KG1 (cell line): ENCODE data around the gene RET.

Source experiments
- DNase-seq: peaks from one replicate; lab custom pipeline; 2025; lab: John Stamatoyannopoulos, UW

The RET gene

DNA sequence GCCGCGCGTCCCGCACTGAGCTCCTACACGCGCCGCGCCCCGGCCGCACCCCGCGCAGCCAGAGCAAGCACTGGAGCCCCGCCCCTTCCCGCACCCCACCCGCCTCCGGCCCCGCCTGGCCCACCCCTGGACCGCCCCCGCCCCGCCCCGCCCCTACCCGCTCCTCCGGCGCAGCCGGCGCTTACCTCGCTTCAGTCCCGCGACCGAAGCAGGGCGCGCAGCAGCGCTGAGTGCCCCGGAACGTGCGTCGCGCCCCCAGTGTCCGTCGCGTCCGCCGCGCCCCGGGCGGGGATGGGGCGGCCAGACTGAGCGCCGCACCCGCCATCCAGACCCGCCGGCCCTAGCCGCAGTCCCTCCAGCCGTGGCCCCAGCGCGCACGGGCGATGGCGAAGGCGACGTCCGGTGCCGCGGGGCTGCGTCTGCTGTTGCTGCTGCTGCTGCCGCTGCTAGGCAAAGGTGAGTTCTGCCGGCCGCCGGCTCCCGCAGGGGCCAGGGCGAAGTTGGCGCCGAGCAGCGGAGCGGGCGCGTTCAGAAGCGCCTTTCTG, at the start of gene RET:
TSS of gene RET (plus strand) at position 194 of the 545 bp plus-strand sequence. CDS start at position 384, 190 bp downstream.
- DNase-seq = no peak

DNA sequence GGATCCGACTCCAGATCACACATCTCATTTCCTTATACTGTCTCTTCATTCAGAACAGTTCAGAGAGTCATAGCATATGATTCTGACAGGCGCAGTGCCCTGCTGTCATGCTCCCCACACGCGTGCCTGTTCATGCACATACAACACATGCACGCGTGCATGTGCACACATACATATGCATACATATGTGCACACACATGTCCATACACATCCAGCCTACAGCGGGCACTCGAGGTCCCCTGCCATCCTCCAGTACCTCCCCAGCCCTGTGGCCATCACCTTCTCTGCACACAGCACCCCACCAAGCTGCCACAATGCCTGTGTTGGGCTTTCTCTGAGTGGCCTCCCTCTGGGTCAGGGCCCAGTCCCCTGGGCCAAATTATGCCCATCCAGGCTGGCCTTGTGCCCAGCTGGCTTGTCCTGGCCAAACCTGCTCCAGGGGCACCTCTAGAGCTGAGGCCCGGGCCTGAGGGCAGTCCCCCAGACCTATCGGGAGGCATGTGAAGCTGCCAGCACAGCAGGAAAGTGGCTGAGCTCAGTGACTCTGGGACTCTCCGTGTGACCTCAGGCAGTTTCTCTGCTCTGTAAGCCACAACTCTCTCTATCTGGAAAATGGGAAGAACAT, 49.4 kb upstream of the RET start:
- no peak for DNase-seq

- no peak for DNase-seq
Observed at GRCh38 chr10:43028143-43028542, 48.7 kb upstream of the RET start.

GRCh38 chr10:43029043-43029442, 47.8 kb upstream of the RET start:
- DNase-seq = no peak

DNA sequence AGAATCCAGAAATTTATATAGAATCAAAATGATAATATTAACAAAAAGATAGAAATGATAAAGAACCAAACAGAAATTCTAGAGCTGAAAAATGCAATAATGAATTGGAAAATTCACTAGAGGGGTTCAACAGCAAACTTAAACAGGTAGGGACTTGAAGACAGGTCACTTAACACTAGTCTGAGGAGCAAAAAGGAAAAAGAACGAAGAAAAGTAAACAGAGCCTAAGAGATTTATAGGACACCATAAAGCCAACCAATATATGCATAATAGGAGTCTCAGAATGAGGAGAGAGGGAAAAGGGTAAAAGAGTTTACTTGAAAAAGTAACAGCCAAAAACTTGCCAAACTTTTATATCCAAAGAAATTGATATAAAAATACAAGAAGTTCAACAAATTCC, 44.3 kb upstream of the RET start:
- no peak for DNase-seq

- DNase-seq = no peak
Observed at GRCh38 chr10:43035800-43036199, 41.1 kb upstream of the RET start.

GRCh38 chr10:43036481-43037428, 40.1 kb upstream of the RET start:
- no peak for DNase-seq

DNA sequence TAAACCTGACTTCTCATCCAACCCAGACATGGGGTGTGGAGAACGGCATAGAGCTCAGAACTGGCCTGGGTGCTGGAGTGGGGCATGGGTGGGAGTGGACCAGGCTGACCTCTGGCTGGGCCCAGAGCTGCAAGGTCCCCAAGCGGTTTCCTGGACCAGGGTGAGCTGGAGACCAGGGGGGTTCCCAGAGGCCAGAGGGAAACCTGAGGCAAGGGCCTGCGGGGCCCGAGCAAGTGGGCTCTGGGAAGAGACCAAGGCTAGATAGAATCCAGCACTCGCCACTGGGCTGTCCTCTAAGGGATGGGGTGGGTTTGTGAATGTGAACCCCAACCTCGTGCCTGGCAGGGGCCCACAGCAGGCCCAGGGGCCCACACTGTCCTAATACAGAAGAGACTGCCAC, 39.4 kb upstream of the RET start:
- DNase-seq = no peak

DNA sequence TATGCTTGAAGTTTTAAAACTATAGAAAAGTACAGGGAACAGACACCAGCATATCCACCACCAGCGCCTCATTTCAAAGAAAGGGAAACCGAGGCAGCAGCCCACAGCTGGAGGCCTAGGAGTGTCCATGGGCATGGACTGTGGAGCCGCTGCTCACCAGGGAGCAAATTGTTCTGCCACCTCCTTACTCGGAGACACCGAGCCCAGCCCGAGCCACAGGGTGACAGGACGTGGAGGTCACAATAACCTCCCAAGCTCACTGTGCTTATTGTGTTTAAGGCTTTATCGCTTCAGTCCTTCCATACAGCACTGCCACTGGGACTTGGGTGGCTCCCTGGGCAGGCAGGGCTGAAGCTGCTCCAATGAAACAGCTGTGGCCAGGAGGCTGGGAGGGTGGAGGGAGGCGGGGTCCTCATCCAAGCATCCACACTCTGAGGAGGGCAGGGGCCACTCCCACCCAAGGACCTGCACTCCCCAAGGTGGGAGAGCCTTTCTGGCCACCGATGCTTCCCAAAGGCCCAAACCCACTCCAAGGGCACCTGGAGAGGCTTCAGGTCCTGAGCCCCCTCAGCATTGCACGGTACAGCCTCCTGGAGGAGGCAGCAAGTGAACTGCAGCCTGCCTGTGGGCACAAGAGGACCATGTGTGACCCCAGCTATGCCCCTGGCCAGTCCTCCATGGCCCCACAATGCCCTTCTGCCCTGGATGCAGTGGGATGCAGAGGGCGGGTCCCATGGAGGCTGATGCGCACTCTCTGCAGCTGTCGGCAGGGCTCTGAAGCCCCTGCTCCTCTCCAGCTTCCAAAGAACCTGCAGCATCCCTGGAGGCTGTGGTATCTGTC, 38.7 kb upstream of the RET start:
- no peak for DNase-seq

- DNase-seq = no peak
Observed at GRCh38 chr10:43038783-43039623, 37.9 kb upstream of the RET start.

DNA sequence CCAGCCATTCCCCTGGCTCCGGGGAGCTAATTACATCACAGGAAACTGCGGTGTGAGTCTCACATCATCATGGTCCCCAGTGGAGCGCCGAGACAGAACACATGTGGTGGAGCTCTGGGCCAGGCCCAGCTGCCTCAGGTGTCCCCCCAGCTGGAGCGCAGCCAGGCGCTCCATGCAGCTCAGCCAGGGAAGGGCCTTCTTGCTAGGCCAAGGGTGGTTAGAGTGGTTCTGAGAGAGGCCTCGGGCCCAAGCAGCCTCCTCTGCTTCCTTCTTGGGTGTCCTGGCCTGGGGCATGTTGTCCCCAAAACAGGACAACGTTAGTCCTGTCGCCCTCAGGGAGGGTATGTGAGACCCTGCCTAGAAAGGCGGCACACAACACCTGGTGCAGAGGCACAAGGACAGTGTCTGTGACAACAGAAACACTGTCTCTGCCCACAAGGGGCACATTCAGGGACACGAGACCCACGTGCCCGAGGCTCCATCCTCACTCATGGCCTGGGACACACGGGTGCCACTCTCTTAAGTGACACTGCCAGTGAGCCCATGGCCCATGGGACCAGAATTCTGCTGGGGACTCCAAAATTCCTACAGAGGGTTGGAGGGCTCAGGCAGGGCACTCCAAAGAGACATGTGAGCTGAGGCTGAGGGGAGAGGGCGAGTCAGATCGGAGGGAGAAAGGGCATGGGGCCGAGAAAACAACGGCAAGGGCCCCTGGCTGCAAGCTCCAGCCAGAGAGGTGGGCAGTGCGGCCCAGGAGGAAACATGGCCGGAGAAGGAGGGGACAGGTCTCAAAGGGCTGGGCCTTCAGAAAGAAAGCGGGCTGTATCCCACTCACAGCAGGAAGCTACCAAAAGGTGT, 37.0 kb upstream of the RET start:
- DNase-seq = no peak

DNA sequence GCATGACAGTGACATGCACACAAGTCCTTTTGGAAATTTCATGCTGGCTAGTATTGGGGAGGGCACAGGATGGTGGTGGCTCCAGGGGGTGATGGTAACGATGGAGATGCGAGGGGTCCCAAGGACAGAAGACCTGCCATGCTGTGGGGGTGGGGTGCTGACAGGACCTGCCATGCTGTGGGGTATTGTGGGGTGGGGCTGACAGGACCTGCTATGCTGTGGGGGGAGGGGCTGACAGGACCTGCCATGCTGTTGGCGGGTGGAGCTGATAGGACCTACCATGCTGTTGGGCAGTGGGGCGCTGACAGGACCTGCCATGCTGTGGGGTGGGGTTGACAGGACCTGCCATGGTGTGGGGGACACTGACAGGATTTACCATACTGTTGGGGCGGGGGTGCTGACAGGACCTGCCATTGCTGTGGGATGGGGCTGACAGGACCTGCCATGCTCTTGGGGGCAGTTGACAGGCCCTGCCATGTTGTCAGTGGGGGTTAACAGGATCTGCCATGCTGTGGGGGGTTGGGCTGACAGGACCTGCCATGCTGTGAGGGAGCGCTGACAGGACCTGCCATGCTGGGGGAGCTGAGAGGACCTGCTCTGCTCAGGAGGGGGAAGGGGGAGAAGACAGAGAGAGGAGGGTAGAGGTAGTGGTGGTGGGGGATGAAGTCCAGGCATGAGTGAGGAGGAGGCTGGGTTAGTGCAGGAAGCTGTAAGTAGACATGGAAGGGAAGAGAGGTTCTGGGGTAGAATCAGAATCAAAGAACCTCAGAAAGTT, 36.2 kb upstream of the RET start:
- no peak for DNase-seq

DNA sequence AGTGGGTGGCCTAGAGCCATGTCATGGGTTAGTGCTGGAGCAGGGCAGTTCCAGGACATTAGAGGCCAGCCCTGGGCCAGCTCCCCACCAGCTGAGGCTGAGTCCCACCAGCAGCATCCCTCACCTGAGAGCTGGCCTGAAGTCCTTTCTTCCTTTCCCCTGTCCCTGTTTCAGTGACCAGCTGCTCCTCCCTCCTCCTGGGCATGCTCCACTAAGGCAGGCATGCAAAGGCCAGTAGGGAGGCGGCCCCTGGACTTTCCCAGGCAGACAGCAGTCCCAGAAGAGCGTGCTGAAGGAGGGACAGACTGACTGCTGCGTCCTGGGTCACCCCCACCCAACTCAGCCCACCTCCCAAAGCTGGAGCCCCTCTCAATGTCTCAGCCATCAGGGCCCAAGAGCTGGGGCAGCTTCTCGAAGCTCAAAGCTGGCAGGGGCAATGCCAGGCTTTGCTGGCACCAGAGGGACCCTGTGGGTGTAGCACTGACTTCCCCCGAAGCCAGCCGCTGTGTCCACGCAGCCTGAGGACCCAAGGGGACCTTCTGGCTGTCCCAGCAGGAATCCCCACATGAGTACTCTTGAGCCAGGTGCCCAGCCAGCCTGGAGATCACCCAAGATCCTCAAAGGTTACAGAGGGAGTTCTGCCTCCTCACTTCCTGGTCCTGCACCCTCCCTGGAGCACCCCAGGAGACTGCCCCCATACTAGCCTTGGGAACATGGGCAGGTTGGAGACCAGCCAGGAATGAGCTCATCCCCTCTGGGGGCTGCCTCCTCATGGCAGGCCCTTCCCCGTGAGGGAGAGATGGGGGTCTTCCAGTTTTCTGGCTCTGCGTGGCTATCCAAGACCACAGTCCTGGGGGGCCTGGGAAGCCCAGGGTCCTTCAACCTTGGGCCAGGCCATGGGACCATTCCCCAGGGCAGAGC, 35.2 kb upstream of the RET start:
- no peak for DNase-seq

DNA sequence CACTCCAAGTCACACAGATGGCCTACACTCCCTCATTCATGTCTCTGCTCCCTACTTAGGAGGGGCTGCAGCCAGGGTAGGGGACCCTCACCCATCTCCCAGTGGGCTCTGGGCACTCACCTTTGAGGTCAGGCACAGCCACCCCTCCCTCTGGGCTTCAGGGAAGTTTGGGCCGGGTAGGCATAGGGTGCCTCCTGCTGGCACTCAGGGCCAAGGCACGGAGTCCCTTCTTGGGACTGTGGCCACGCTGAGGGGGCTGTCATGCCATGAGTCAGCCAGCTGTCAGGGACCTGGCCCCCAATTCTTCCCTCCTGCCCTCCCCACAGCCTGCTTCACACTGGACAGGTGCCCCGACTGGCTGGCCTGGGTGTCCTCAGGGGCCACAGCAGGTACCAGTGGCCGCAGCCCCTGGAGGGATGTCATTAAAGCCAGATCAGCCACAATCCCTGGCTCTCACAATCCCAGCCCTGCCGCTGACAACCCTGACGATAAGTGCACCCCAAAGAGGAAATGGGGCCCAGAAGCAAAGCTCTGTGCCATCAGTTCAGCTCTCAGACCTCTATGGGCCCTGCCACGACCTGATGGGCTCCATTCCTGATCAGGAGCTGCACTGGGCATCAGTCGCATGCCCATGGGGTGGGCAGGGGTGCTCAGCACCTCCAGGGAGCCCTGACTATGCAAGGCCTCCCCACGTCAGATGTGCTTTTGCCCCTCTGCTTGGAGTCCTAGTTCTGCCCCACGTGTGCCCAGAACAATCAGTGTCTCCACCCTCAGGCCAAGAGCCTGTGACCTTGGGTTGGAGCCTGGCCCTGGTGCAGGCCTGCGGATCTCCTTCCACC, 34.1 kb upstream of the RET start:
- no peak for DNase-seq

- no peak for DNase-seq
Observed at GRCh38 chr10:43043342-43043772, 33.5 kb upstream of the RET start.

- DNase-seq = no peak
Observed at GRCh38 chr10:43043773-43044447, 33.0 kb upstream of the RET start.

- no peak for DNase-seq
Observed at GRCh38 chr10:43044448-43044921, 32.4 kb upstream of the RET start.
